K562 (cell line): ENCODE data around the gene MYOC. TPM values are rescaled to one million over a fixed set of nuclear protein-coding genes. Genes with fewer than 3 reads are reported as not detected.

Source experiments
- ATAC-seq: fragments of 200-7000 bp; cut with Tn5 transposase; 3 replicates; pipeline ENCODE4 v1.9.1; 2020; ENCODE audit warnings: moderate library complexity
- BruUV-seq: library from RNA; stranded (reverse); fragments of 400-500 nt; replicated peaks from 2 replicates; lab custom pipeline; 2021; lab: Mats Ljungman, UMichigan
- CTCF ChIA-PET: fragments of 300-600 bp; formaldehyde crosslinking; extraction: SDS; loops from one replicate; lab custom pipeline; 2021; ENCODE audit warnings: low intra/inter-chr PET ratio; lab: Yijun Ruan, JAX
- POLR2A ChIA-PET: fragments of 300-600, 350-650 bp; sonication (Branson Sonifier 250); formaldehyde crosslinking; extraction: SDS; loops from one replicate; lab custom pipeline; 2021; ENCODE audit warnings: antibody characterized with exemption, inconsistent platforms; lab: Yijun Ruan, JAX
- DNase-seq, 4 experiments: peaks; one replicate each; pipeline versions ENCODE4 v3.0.0 to v3.0.0-alpha.2; 2011 to 2018; ENCODE audit warnings: low spot score in 3 of 4, mixed read lengths in 3 of 4; ENCODE audit errors: extremely low read depth in 1 of 4
- FAIRE-seq: peaks from 2 replicates; lab custom pipeline; 2011; peaks lifted over from hg19 to GRCh38; lab: Jason Lieb, UNC
- H2AFZ ChIP-seq: 2 replicates; pipeline ENCODE4 v1.6.0; 2011; ENCODE audit warnings: low read depth, low read length, control low read depth, inconsistent platforms
- H3K27ac ChIP-seq: fragments of 200-600 bp; 3 replicates; pipeline ENCODE4 v1.8.0; 2011; ENCODE audit warnings: low read depth, mild to moderate bottlenecking, control low read depth, inconsistent platforms, low read length, moderate library complexity, mixed read lengths; ENCODE audit errors: extremely low read depth
- H3K27me3 ChIP-seq, 2 experiments: fragments of 300-600 bp in 1 of 2; 2 replicates in 1 of 2; 3 replicates in 1 of 2; pipeline versions ENCODE4 v1.6.0 to v1.8.0; 2011; ENCODE audit warnings: inconsistent platforms in 2 of 2, low read length in 2 of 2, mild to moderate bottlenecking in 1 of 2, mixed read lengths in 1 of 2, moderate library complexity in 1 of 2; ENCODE audit not compliant: control insufficient read depth in 2 of 2, insufficient read depth in 2 of 2
- H3K36me3 ChIP-seq: fragments of 300-600 bp; 3 replicates; pipeline ENCODE4 v1.8.0; 2011; ENCODE audit warnings: mild to moderate bottlenecking, low read length, inconsistent platforms; ENCODE audit not compliant: control insufficient read depth, insufficient read depth
- H3K4me1 ChIP-seq, 2 experiments: fragments of 200-600 bp in 1 of 2; replicated peaks in 1 of 2; 2 replicates in 1 of 2; 3 replicates in 1 of 2; pipeline versions ENCODE4 v1.5.1 to v1.8.0; 2011; ENCODE audit warnings: inconsistent platforms in 2 of 2, low read length in 2 of 2, mild to moderate bottlenecking in 1 of 2, mixed read lengths in 1 of 2, moderate library complexity in 1 of 2; ENCODE audit not compliant: control insufficient read depth in 2 of 2, insufficient read depth in 2 of 2
- H3K4me2 ChIP-seq: 2 replicates; pipeline ENCODE4 v1.6.1; 2011; ENCODE audit warnings: low read length, control low read depth, inconsistent platforms, mixed read lengths; ENCODE audit not compliant: insufficient read depth
- H3K4me3 ChIP-seq: fragments of 200-600 bp; sonication (generic), shearing (Covaris generic); 2 replicates; pipeline ENCODE4 v1.5.1; 2016; ENCODE audit warnings: control low read depth, inconsistent platforms
- H3K79me2 ChIP-seq: fragments of 200-600 bp; 3 replicates; pipeline ENCODE4 v1.8.0; 2011; ENCODE audit warnings: low read length, inconsistent platforms; ENCODE audit not compliant: control insufficient read depth, insufficient read depth
- H3K9ac ChIP-seq, 2 experiments: 2 replicates each; pipeline versions ENCODE4 v1.6.0 to v1.6.1; 2011; ENCODE audit warnings: low read depth in 2 of 2, low read length in 2 of 2, control low read depth in 1 of 2, inconsistent platforms in 1 of 2, mild to moderate bottlenecking in 1 of 2, mixed read lengths in 1 of 2; ENCODE audit not compliant: insufficient read depth in 1 of 2
- H3K9me1 ChIP-seq: one replicate; pipeline ENCODE4 v1.6.0; 2011; ENCODE audit warnings: inconsistent platforms, mild to moderate bottlenecking, low read length, moderate library complexity; ENCODE audit not compliant: control insufficient read depth, insufficient read depth
- H3K9me3 ChIP-seq: replicated peaks from 2 replicates; pipeline ENCODE4 v1.5.1; 2011; ENCODE audit warnings: low read depth, low read length, inconsistent platforms; ENCODE audit not compliant: control insufficient read depth, insufficient read depth
- H4K20me1 ChIP-seq: replicated peaks from 2 replicates; pipeline ENCODE4 v1.6.1; 2011; ENCODE audit warnings: low read length, inconsistent platforms, mixed read lengths; ENCODE audit not compliant: control insufficient read depth, insufficient read depth
- CAMTA2 ChIP-seq: fragments of 250-450 bp; sonication (Bioruptor Pico); conservative IDR thresholded peaks from 2 replicates; pipeline ENCODE4 v1.5.1; 2022
- ELK1 ChIP-seq: sonication (generic); formaldehyde crosslinking; IDR thresholded peaks from 2 replicates; pipeline ENCODE4 v1.8.1; 2022; ENCODE audit warnings: missing genetic modification reagents
- ILF3 ChIP-seq: fragments of 450-650 bp; IDR thresholded peaks from 2 replicates; pipeline ENCODE4 v1.6.1; 2018; ENCODE audit warnings: antibody characterized with exemption, mild to moderate bottlenecking, moderate library complexity, borderline replicate concordance
- ILK ChIP-seq: fragments of 450-650 bp; IDR thresholded peaks from 2 replicates; pipeline ENCODE4 v1.6.1; 2016; ENCODE audit warnings: missing genetic modification characterization, low read depth, mild to moderate bottlenecking, missing compliant biosample characterization, moderate library complexity, borderline replicate concordance
- PCBP2 ChIP-seq: fragments of 200-400 bp; formaldehyde crosslinking; IDR thresholded peaks from 2 replicates; pipeline ENCODE4 v1.6.1; 2018; ENCODE audit warnings: low read length, low read depth, mild to moderate bottlenecking, moderate library complexity; ENCODE audit not compliant: poor library complexity, severe bottlenecking
- RBM22 ChIP-seq: fragments of 200-400 bp; formaldehyde crosslinking; IDR thresholded peaks from 2 replicates; pipeline ENCODE4 v1.6.1; 2018; ENCODE audit warnings: low read length, low read depth; ENCODE audit not compliant: poor library complexity, severe bottlenecking
- RBM25 ChIP-seq: fragments of 200-400 bp; formaldehyde crosslinking; IDR thresholded peaks from 2 replicates; pipeline ENCODE4 v1.6.1; 2018; ENCODE audit warnings: low read length, low read depth, moderate library complexity; ENCODE audit not compliant: severe bottlenecking
- SMARCC2 ChIP-seq: fragments of 450-650 bp; IDR thresholded peaks from 2 replicates; pipeline ENCODE4 v1.6.1; 2017; ENCODE audit warnings: antibody characterized with exemption, moderate library complexity, mild to moderate bottlenecking, low read depth
- STAT5A ChIP-seq: IDR thresholded peaks from 2 replicates; pipeline ENCODE4 v1.6.1; 2012; ENCODE audit warnings: low read length, inconsistent platforms, borderline replicate concordance
- TCFL5 ChIP-seq: fragments of 250-450 bp; sonication (Bioruptor Pico); conservative IDR thresholded peaks from 2 replicates; pipeline ENCODE4 v1.6.1; 2021; ENCODE audit warnings: mild to moderate bottlenecking, moderate library complexity, matching md5 sums
- TEAD2 ChIP-seq: fragments of 450-650 bp; IDR thresholded peaks from 2 replicates; pipeline ENCODE4 v1.6.1; 2016; ENCODE audit warnings: missing genetic modification characterization, control low read depth, missing compliant biosample characterization
- ZBTB17 ChIP-seq: fragments of 450-650 bp; formaldehyde crosslinking; IDR thresholded peaks from 2 replicates; pipeline ENCODE4 v1.4.0; 2020; ENCODE audit warnings: mild to moderate bottlenecking
- WGBS: fragments of 100-300 bp; shearing (Covaris generic); methylation state at CpG from one replicate; pipeline ENCODE4 v1.1.6; 2016; ENCODE audit warnings: low coverage, mixed read lengths; ENCODE audit not compliant: insufficient coverage; ENCODE audit errors: missing lambda C conversion rate; 5-methylcytosine and 5-hydroxymethylcytosine counted together
- in situ Hi-C: fragments of 300-500 bp; cut with MboI; formaldehyde crosslinking; loops from 4 replicates; pipeline ENCODE4 v1.15.0; 2018; ENCODE audit warnings: inconsistent platforms, mixed read lengths
- intact Hi-C: fragments of 100-400 bp; cut with micrococcal nuclease; formaldehyde crosslinking; loops from 2 replicates; pipeline ENCODE4 v1.14.2; 2022
- polyA plus RNA-seq, 8 experiments: library from polyadenylated mRNA; depleted of rRNA in 4 of 8; stranded (reverse) in 5 of 8; unstranded in 3 of 8; fragments of >200 nt; fragmentation: Nextera tagmentation in 2 of 8; fragmentation: Illumina TruSeq in 1 of 8; extraction: Ambion mirVana in 2 of 8; extraction: Trizol in 1 of 8; gene quantifications; 2 replicates each; pipeline versions ENCODE4 v1.2.1 to v1.2.3, GENCODE V29; 2011 to 2014; ENCODE audit warnings: inconsistent platforms in 1 of 8, missing spikeins in 1 of 8
- total RNA-seq, 7 experiments: library from RNA; depleted of rRNA in 6 of 7; stranded (reverse); fragments of >200 nt in 6 of 7; fragmentation: Illumina TruSeq in 2 of 7; extraction: Trizol in 2 of 7; gene quantifications; 2 replicates each; pipeline versions ENCODE4 v1.2.1 to v1.2.3, GENCODE V29; 2011 to 2021; ENCODE audit warnings: low replicate concordance in 1 of 7
- TF ChIP-seq, protein P1 (sequence below): fragments of 250-450 bp; sonication (Bioruptor Pico); IDR thresholded peaks from 2 replicates; pipeline ENCODE4 v1.4.0; 2020; ENCODE audit warnings: mild to moderate bottlenecking
- TF ChIP-seq, protein P2 (sequence below): fragments of 250-450 bp; sonication (Bioruptor Pico); IDR thresholded peaks from 2 replicates; pipeline ENCODE4 v1.8.0; 2022; ENCODE audit warnings: inconsistent platforms, mild to moderate bottlenecking, moderate library complexity, borderline replicate concordance

The MYOC gene
- total and polyA plus RNA-seq, 9 of the 15 experiments (the other 6 are each of a cell fraction or from before 2014, with no cell fraction given), result not detected

GRCh38 chr1:171663036-171663853 is 10.8 kb upstream of the MYOC start:
- no peaks in the 10 kb centered on the region for H3K36me3 ChIP-seq
- CTCF ChIA-PET, result no interaction called here
- no peak overlapping the region for H3K4me3 ChIP-seq
- no peaks in the 10 kb centered on the region for H3K9me3 ChIP-seq
- FAIRE-seq (no peak), ATAC-seq (no peak), DNase-seq (no peak)
- peaks cover 9 to 20% of the 10 kb centered on the region in 2 experiments for H3K27me3 ChIP-seq
- no peaks in the 10 kb centered on the region for H4K20me1 ChIP-seq
- POLR2A ChIA-PET, result interaction anchor here (1.2 kb wide), 1 partner anchor 9 kb away, joined by 6 read pairs; no protein-coding TSS in a partner anchor
- H3K27ac ChIP-seq, result no peak overlapping the region
- no peak overlapping the region for H2AFZ ChIP-seq
- no peaks in the 10 kb centered on the region for H3K9me1 ChIP-seq
- no peaks in the 10 kb centered on the region for H3K4me1 ChIP-seq
- in situ Hi-C loops (no loop called here), intact Hi-C loops (no loop called here)
- under 1% methylated on average over 7 of the region's 7 CpGs for WGBS
- H3K4me2 ChIP-seq, result no peak overlapping the region
- BruUV-seq, result no TSS peak
- H3K79me2 ChIP-seq, result no peaks in the 10 kb centered on the region
- no peak overlapping the region for H3K9ac ChIP-seq
- TF ChIP-seq SMARCC2 (no peak), PCBP2 (no peak), STAT5A (no peak), ZBTB17 (CRISPR knock-in tag) (no peak), RBM22 (no peak), RBM25 (no peak), TCFL5 (CRISPR knock-in tag) (no peak), ELK1 (no peak), CAMTA2 (CRISPR knock-in tag) (no peak), ILF3 (no peak), TEAD2 (no peak), ILK (no peak)
- TF ChIP-seq, protein P1, sequence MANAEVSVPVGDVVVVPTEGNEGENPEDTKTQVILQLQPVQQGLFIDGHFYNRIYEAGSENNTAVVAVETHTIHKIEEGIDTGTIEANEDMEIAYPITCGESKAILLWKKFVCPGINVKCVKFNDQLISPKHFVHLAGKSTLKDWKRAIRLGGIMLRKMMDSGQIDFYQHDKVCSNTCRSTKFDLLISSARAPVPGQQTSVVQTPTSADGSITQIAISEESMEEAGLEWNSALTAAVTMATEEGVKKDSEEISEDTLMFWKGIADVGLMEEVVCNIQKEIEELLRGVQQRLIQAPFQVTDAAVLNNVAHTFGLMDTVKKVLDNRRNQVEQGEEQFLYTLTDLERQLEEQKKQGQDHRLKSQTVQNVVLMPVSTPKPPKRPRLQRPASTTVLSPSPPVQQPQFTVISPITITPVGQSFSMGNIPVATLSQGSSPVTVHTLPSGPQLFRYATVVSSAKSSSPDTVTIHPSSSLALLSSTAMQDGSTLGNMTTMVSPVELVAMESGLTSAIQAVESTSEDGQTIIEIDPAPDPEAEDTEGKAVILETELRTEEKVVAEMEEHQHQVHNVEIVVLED (CRISPR knock-in tag), result no peak
- TF ChIP-seq, protein P2, sequence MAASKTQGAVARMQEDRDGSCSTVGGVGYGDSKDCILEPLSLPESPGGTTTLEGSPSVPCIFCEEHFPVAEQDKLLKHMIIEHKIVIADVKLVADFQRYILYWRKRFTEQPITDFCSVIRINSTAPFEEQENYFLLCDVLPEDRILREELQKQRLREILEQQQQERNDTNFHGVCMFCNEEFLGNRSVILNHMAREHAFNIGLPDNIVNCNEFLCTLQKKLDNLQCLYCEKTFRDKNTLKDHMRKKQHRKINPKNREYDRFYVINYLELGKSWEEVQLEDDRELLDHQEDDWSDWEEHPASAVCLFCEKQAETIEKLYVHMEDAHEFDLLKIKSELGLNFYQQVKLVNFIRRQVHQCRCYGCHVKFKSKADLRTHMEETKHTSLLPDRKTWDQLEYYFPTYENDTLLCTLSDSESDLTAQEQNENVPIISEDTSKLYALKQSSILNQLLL (CRISPR knock-in tag), result no peak
